ENCODE results near the gene KSR1. TPM values are rescaled to one million over a fixed set of nuclear protein-coding genes. Genes with fewer than 3 reads are reported as not detected.

KSR1 gene
- polyA plus RNA-seq, 1 of the 3 experiments (the other 2 are of a cell fraction): 7.5 TPM

- Histone ChIP-seq H3K4me2 (no peak overlapping the region), H3K9me2 (no peaks in the 10 kb centered on the region), H4K20me1 (ENCODE audit: insufficient read depth) (no peaks in the 10 kb centered on the region), H3K79me2 (ENCODE audit: insufficient read depth) (no peaks in the 10 kb centered on the region), H3K4me3 (ENCODE audit: low read depth in 2 of 2, low read length in 1 of 2) (peak overlapping the region in 1 of 2 experiments; percentile 42; a peak in 1 of 4 replicates), H3K36me3 (replicated peaks in 1 of 2; ENCODE audit: control insufficient read depth in 1 of 2, insufficient read depth in 2 of 2, low read length in 1 of 2) (peaks cover 3 to 17% of the 10 kb centered on the region in 2 experiments), H3K9me3 (no peaks in the 10 kb centered on the region), H3K27ac (ENCODE audit: low read depth in 2 of 2, low read length in 1 of 2) (no peak overlapping the region), H3K4me1 (ENCODE audit: control insufficient read depth in 1 of 2, insufficient read depth in 2 of 2, low read depth in 1 of 2, low read length in 1 of 2) (no peaks in the 10 kb centered on the region), H3K9ac (no peak overlapping the region), H3K27me3 (ENCODE audit: insufficient read depth) (no peaks in the 10 kb centered on the region), H2AFZ (ENCODE audit: low read depth) (no peak overlapping the region), H3F3A (replicated peaks; ENCODE audit: insufficient read depth) (peaks cover 4% of the 10 kb centered on the region)
- TF ChIP-seq GATA2 (CRISPR knock-in tag; IDR thresholded peaks at IDR 0.05) (no peak), NRF1 (IDR thresholded peaks at IDR 0.05; ENCODE audit: low read depth, low read length) (no peak), RAD21 (IDR thresholded peaks at IDR 0.05; ENCODE audit: low read length) (no peak), RXRA (IDR thresholded peaks at IDR 0.05; ENCODE audit: borderline replicate concordance, low read depth) (no peak), FOXJ3 (CRISPR knock-in tag; IDR thresholded peaks at IDR 0.05) (no peak), EP300 (IDR thresholded peaks at IDR 0.05; ENCODE audit: borderline replicate concordance in 1 of 2, low read depth in 1 of 2, low read length in 1 of 2) (no peak), ELF1 (IDR thresholded peaks at IDR 0.05) (no peak), FOXM1 (IDR thresholded peaks at IDR 0.05; ENCODE audit: low read depth) (no peak), NFIC (IDR thresholded peaks at IDR 0.05; ENCODE audit: borderline replicate concordance) (no peak)
- WGBS (ENCODE audit: low lambda C conversion rate): 71% methylated on average over 2 of the region's 2 CpGs
- no peak for DNase-seq
- CTCF ChIA-PET: interaction anchor here (0.7 to 20.9 kb wide), 50 partner anchors 9 to 377 kb away, joined by 3 to 365 read pairs (median 5); partner anchors contain the start of genes KSR1 and LGALS9
- POLR2A ChIA-PET: no interaction called here
Observed at GRCh38 chr17:27603421-27603770, 147.1 kb downstream of the KSR1 start.

GRCh38 chr17:27603880-27604794, 147.9 kb downstream of the KSR1 start:
- POLR2A ChIA-PET: no interaction called here
- Histone ChIP-seq H2AFZ (ENCODE audit: low read depth) (no peak overlapping the region), H3K36me3 (replicated peaks in 1 of 2; ENCODE audit: control insufficient read depth in 1 of 2, insufficient read depth in 2 of 2, low read length in 1 of 2) (peaks cover 3 to 17% of the 10 kb centered on the region in 2 experiments), H3K4me2 (no peak overlapping the region), H3K9me3 (no peaks in the 10 kb centered on the region), H3K9ac (no peak overlapping the region), H3K4me1 (ENCODE audit: control insufficient read depth in 1 of 2, insufficient read depth in 2 of 2, low read depth in 1 of 2, low read length in 1 of 2) (no peaks in the 10 kb centered on the region), H3K9me2 (no peaks in the 10 kb centered on the region), H3K27me3 (ENCODE audit: insufficient read depth) (no peaks in the 10 kb centered on the region), H3K27ac (ENCODE audit: low read depth in 2 of 2, low read length in 1 of 2) (no peak overlapping the region), H4K20me1 (ENCODE audit: insufficient read depth) (no peaks in the 10 kb centered on the region), H3K79me2 (ENCODE audit: insufficient read depth) (no peaks in the 10 kb centered on the region), H3K4me3 (ENCODE audit: low read depth in 2 of 2, low read length in 1 of 2) (no peak overlapping the region), H3F3A (replicated peaks; ENCODE audit: insufficient read depth) (peaks cover 1% of the 10 kb centered on the region)
- WGBS (ENCODE audit: low lambda C conversion rate): 91% methylated on average over 22 of the region's 22 CpGs
- CTCF ChIA-PET: interaction anchor here (0.8 to 20.9 kb wide), 48 partner anchors 10 to 378 kb away, joined by 3 to 365 read pairs (median 6); partner anchors contain the start of genes KSR1 and LGALS9
- no peak for DNase-seq
- TF ChIP-seq MAX (IDR thresholded peaks at IDR 0.05; ENCODE audit: low read depth) (no peak), NRF1 (IDR thresholded peaks at IDR 0.05; ENCODE audit: low read depth, low read length) (no peak), GATA2 (CRISPR knock-in tag; IDR thresholded peaks at IDR 0.05) (no peak), ZBTB33 (IDR thresholded peaks at IDR 0.05; ENCODE audit: borderline replicate concordance, low read depth) (no peak), EZH2phosphoT487 (IDR thresholded peaks at IDR 0.05; ENCODE audit: borderline replicate concordance, low read depth) (no peak), USF1 (IDR thresholded peaks at IDR 0.05; ENCODE audit: borderline replicate concordance, low read depth) (no peak), SIN3A (IDR thresholded peaks at IDR 0.05; ENCODE audit: borderline replicate concordance, low read depth, low read length) (no peak), FOXJ3 (CRISPR knock-in tag; IDR thresholded peaks at IDR 0.05) (no peak), ELF1 (IDR thresholded peaks at IDR 0.05) (no peak), TCF12 (IDR thresholded peaks at IDR 0.05) (no peak), FOXM1 (IDR thresholded peaks at IDR 0.05; ENCODE audit: low read depth) (no peak), MEF2A (IDR thresholded peaks at IDR 0.05; ENCODE audit: borderline replicate concordance, low read depth) (no peak), TEAD4 (IDR thresholded peaks at IDR 0.05; ENCODE audit: borderline replicate concordance, insufficient read depth) (no peak), PBX3 (IDR thresholded peaks at IDR 0.05) (no peak), JUND (IDR thresholded peaks at IDR 0.05) (no peak), RAD21 (IDR thresholded peaks at IDR 0.05; ENCODE audit: low read length) (no peak), MXI1 (IDR thresholded peaks at IDR 0.05; ENCODE audit: low read depth, low read length) (no peak), RCOR1 (IDR thresholded peaks at IDR 0.05; ENCODE audit: low read length) (no peak)
